HL-60/S4 treated with retinoic acid at 250 ng/mL for 4 days and 3 days (cell line): Measurements from ENCODE around the gene GSPT2.
"Not testable (repeated sequence)": the region's sequence is repeated elsewhere in the genome, so short reads cannot be mapped to it uniquely, and the experiment has no call there.

ENCODE experiments used
- in situ Hi-C: fragments of 300-500 bp; cut with MboI; formaldehyde crosslinking; loops from 2 replicates; pipeline ENCODE4 v1.7.0; 2022; ENCODE audit warnings: low sequenced_read_pairs

Gene GSPT2

GRCh38 chrX:51743179-51743957, at the start of gene GSPT2:
TSS of gene GSPT2 (plus strand) at chrX:51743442. CDS start at chrX:51743627, 185 bp downstream.
- in situ Hi-C loops, result no loop called here

GRCh38 chrX:51694254-51694653, 49.0 kb upstream of the GSPT2 start:
- in situ Hi-C loops, result no loop called here

GRCh38 chrX:51697397-51697796, 45.8 kb upstream of the GSPT2 start:
- in situ Hi-C loops, result no loop called here

GRCh38 chrX:51710277-51711164, 32.7 kb upstream of the GSPT2 start, which contains the start of gene CENPVL1:
TSS of gene CENPVL1 (plus strand) at chrX:51710512. CDS start at chrX:51710512, 0 bp downstream.
- in situ Hi-C loops, result not testable (repeated sequence)

GRCh38 chrX:51712943-51713647, 30.1 kb upstream of the GSPT2 start:
- in situ Hi-C loops, result not testable (repeated sequence)

GRCh38 chrX:51728202-51728601, 15.0 kb upstream of the GSPT2 start:
- in situ Hi-C loops, result no loop called here

- in situ Hi-C loops, result no loop called here
These were observed 6.2 kb upstream of the GSPT2 start for GRCh38 chrX:51737091-51737490.

- in situ Hi-C loops, result no loop called here
These were observed 656 bp upstream of the GSPT2 start for GRCh38 chrX:51742586-51742985.

- in situ Hi-C loops, result no loop called here
These were observed 4.4 kb downstream of the GSPT2 start for GRCh38 chrX:51747671-51748070.

GRCh38 chrX:51759055-51759839, 16.0 kb downstream of the GSPT2 start:
- in situ Hi-C loops, result no loop called here

GRCh38 chrX:51760657-51761056, 17.4 kb downstream of the GSPT2 start:
- in situ Hi-C loops, result no loop called here

- in situ Hi-C loops, result no loop called here
These were observed 23.3 kb downstream of the GSPT2 start for GRCh38 chrX:51766546-51766945.

- in situ Hi-C loops, result no loop called here
These were observed 33.6 kb downstream of the GSPT2 start for GRCh38 chrX:51776851-51777250.

GRCh38 chrX:51779306-51779705, 36.1 kb downstream of the GSPT2 start:
- in situ Hi-C loops, result no loop called here

GRCh38 chrX:51795136-51795535, 51.9 kb downstream of the GSPT2 start:
- in situ Hi-C loops, result no loop called here
